ENCODE measurements around the gene HSD17B11.
"Not testable (repeated sequence)": the region's sequence is repeated elsewhere in the genome, so short reads cannot be mapped to it uniquely, and the experiment has no call there.

Gene HSD17B11

GRCh38 chr4:87356832-87357526 lies 34.0 kb downstream of the HSD17B11 start:
- DNase-seq (ENCODE audit: low read depth, low spot score) = no peak

GRCh38 chr4:87354168-87355102 lies 36.6 kb downstream of the HSD17B11 start:
- no peak for DNase-seq (ENCODE audit: low read depth, low spot score)

DNA sequence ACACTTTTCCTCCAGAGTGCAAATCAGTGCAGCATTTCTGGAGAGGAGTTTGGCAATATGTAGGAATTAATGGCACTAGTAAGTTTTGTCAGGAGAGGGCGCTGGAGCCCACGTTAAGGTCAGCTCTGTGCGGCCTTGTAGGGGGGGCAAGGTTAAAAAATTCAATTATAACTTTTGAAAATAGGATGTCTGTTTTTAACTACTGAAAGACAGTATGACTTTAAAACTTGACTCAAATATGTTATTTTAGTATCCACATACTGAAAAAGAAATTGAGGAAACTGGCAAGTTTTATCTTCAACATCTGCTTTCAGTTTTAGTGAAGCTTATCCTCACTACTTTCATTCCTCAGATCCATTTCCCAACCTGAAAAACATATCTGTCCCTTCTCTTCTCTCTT lies 37.4 kb downstream of the HSD17B11 start:
- no peak for DNase-seq (ENCODE audit: low read depth, low spot score)

- DNase-seq (ENCODE audit: low read depth, low spot score) = no peak
Observed at GRCh38 chr4:87345139-87345538, 45.8 kb downstream of the HSD17B11 start.

DNA sequence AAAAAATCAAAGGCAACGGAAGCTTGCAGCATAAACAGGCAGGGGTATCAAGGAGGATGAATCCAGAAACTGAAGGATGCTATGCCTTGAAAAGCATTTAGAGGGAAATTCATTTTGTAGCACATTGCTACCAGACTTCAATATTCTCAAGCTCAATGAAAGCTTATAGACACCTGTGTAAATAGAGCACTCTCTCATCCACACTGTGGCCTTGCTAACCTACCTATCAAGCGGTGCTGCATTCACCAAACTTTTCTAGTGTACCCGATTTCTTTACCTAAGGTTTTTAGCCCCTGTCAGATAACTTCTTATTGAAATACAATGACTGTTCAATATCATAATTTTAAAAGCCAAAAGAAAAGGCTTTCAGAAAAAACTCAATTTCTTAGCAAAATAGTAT lies 48.1 kb downstream of the HSD17B11 start:
- DNase-seq (ENCODE audit: low read depth, low spot score) = no peak

DNA sequence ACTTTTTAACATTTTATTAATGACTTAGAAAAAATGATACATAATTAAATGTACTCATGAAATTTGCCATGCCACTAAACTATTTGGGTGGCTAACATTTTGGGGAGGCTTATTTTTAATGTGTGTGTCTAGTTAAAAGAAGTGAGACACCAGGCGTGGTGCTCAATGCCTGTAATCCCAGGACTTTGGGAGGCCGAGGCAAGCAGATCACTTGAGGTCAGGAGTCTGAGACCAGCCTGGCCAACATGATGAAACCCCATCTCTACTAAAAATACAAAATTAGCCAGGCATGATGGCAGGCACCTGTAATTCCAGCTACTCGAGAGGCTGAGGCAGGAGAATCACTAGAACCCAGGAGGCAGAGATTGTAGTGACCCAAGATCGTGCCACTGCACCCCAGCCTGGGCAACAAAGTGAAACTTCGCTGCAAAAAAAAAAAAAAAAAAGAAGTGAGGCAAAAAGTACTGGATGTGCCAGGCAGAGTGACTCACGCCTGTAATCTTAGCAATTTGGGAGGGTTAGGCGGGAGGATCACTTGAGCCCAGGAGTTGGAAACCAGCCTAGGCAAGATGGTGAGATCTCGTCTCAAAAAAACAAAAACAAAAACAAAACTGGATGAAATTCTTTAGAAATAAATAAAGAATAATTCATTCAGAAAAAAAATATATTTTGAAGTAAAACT lies 48.9 kb downstream of the HSD17B11 start:
- not testable (repeated sequence) for DNase-seq (ENCODE audit: low read depth, low spot score)

- DNase-seq (ENCODE audit: low read depth, low spot score) = no peak
Observed at GRCh38 chr4:87339440-87339839, 51.5 kb downstream of the HSD17B11 start.

DNA sequence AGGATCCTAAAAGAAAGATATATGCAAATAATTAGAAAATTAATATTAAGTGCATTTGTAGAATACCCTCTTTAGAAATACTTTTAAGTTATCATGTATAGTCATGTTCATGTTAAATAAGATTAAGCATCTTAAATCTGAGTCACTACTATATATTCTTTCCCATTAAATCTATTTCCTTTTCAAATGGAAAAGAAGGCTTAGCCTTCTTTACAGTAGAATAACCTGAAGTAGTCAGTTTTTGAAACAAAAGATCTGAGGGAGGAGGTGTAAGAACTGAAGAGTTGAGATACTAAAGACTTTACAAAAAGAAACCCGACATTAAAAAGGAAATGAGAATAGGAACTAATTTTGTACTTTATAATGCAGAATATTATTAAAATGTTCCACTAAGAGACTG lies 53.6 kb downstream of the HSD17B11 start:
- no peak for DNase-seq (ENCODE audit: low read depth, low spot score)

GRCh38 chr4:87333267-87333666 lies 57.7 kb downstream of the HSD17B11 start:
- no peak for DNase-seq (ENCODE audit: low read depth, low spot score)

- DNase-seq (ENCODE audit: low read depth, low spot score) = no peak
Observed at GRCh38 chr4:87330761-87331160, 60.2 kb downstream of the HSD17B11 start.

DNA sequence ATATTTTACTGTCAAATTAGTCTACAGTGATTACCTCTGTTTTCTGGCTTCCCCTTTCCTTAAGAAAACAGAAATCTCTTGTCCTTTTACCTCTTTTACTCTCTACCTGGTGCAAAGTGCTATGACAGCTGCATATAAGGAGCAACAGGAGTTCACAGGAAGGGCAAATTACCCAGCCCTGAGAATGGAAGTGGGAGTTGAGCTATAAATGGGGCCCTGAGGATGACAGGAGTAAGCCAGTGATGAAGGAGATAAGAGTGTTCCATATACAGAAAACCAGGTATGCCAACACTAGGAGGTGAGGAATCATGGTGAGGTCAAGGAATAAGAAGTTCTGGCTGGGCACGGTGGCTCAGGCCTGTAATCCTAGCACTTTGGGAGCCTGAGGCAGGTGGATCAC lies 63.9 kb downstream of the HSD17B11 start:
- no peak for DNase-seq (ENCODE audit: low read depth, low spot score)

- no peak for DNase-seq (ENCODE audit: low read depth, low spot score)
Observed at GRCh38 chr4:87326460-87326859, 64.5 kb downstream of the HSD17B11 start.

DNA sequence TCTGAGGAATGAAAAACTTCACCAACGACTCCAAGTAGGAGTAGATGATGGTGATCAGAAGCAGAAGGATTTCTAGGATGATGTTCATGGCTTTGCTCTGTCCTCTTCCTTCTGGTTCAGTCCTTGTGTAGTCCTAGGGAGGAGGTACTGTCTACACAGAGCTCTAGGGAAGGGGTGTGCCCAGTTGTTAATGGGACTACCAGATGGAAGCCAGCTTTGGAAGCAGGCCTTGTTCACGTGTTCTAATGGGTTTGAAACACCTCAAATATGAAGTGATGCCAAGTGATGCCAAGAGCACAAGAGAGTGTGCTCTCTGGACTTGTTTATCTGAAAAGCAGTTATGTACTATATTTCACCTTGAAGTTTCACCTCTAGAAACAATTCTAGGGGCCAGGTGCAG lies 68.2 kb downstream of the HSD17B11 start, which contains the start of gene HSD17B13:
TSS of gene HSD17B13 (minus strand) at position 129 of the 400 bp plus-strand sequence. CDS start at position 88, 41 bp downstream.
- no peak for DNase-seq (ENCODE audit: low read depth, low spot score)

DNA sequence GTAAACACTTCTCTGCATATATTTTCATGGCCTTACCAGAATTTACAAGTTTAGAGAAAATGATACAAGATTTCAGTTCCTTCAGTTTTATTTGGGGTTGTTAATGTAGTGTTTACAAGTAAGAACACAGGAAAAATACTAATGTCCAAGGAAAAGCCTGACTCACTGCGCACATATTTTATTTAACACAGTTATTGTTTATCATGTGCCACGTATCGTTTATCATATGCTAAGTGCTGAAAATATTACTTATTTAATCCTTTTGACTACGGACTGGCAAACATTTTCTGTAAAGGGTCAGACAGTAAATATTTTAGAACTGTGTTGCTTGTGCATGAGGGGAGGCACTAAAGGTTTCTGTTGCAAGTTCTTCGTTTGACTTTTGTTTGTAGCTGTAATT lies 69.1 kb downstream of the HSD17B11 start:
- DNase-seq (ENCODE audit: low read depth, low spot score) = no peak

DNA sequence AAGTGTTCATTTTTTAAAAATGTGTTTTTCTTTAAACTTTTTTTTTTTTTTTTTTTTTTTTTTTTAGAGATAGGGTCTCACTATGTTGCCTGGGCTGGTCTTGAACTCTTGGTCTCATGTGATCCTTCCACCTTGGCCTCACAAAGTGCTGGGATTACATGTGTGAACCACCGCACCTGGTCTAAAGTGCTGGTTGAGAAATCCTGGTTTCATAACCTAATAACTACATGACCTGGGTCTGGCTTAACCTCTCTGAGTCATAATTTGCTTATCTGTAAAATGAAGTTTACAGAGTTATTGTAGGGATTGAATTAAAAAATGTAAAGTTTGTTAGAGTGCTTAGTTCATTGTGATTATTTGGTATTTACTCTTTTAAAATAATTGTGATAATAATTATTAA lies 73.5 kb downstream of the HSD17B11 start:
- no peak for DNase-seq (ENCODE audit: low read depth, low spot score)

DNA sequence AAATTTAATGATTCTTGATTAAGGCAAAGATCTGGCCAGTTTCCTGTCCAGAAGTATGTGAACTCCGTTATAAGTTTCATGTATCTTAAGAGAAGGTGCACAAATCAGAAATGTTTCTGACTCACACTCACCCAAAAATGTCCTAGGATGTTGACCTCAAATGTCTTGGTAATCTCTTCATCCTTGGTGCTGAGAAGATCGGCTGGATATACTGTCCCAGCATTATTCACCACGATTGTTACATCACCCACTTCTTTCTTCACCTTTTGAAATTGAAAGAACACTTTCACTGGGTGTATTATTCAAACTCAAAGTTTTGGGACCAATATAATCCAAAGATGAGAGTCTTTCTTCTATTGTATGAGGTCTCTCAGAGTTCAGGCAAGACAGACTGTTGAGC lies 74.0 kb downstream of the HSD17B11 start:
- DNase-seq (ENCODE audit: low read depth, low spot score) = no peak

DNA sequence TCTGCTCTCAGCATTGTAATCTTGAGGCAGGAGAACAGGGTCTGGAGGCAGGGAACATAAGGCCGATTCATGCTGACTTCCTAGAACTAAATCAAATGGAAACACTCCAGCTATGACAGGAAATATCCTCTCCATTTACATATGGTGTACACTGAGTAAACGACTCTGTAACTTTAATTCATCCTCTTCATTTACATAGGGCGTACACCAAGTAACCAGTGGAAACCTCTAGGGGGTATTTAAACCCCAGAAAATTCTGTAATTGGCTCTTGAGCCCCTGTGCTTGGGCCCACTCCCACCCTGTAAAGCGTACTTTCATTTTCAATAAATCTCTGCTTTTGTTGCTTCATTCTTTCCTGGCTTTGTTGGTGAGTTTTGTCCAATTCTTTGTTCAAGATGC lies 76.0 kb downstream of the HSD17B11 start:
- DNase-seq (ENCODE audit: low read depth, low spot score) = not testable (repeated sequence)

- no peak for DNase-seq (ENCODE audit: low read depth, low spot score)
Observed at GRCh38 chr4:87313756-87314155, 77.2 kb downstream of the HSD17B11 start.

- no peak for DNase-seq (ENCODE audit: low read depth, low spot score)
Observed at GRCh38 chr4:87311684-87312083, 79.3 kb downstream of the HSD17B11 start.

GRCh38 chr4:87310691-87311335 lies 80.2 kb downstream of the HSD17B11 start:
- no peak for DNase-seq (ENCODE audit: low read depth, low spot score)

GRCh38 chr4:87309625-87310024 lies 81.4 kb downstream of the HSD17B11 start:
- DNase-seq (ENCODE audit: low read depth, low spot score) = no peak

DNA sequence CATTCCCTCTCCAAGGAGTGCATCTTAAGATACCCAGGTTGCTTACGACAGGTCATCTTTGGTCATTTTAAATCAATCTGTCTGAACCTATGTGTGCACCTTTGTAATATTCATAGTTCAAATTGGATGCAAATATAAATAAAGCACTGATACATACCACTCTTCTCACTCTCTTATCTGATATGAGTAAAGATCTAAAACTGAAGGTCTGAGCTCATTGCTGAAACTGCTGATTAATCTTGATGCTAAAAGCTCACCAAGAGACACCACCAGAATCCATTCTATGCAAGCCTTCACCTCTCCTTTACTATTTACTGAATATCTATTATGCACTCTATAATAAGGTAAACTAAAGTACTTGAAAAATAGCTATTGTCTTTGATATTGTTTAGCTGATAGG lies 84.9 kb downstream of the HSD17B11 start:
- no peak for DNase-seq (ENCODE audit: low read depth, low spot score)

All from activated naive CD8-positive, alpha-beta T cell treated with anti-CD3 and anti-CD28 coated beads, Interleukin-2, amount 50 U/mL, for 16 hours (primary cell).